Stimulated activated CD4-positive, alpha-beta T cell treated with anti-CD3 and anti-CD28 coated beads, Interleukin-1b, Interleukin-23, amount 100 ng/mL, for 4 hours (primary cell): Measurements from ENCODE around the gene JARID2.

Experiments used
- DNase-seq, 2 donors: peaks; one replicate each; pipeline ENCODE4 v3.0.0-alpha.2; 2020; ENCODE audit warnings: low read depth in 2 of 2

Gene JARID2

DNA sequence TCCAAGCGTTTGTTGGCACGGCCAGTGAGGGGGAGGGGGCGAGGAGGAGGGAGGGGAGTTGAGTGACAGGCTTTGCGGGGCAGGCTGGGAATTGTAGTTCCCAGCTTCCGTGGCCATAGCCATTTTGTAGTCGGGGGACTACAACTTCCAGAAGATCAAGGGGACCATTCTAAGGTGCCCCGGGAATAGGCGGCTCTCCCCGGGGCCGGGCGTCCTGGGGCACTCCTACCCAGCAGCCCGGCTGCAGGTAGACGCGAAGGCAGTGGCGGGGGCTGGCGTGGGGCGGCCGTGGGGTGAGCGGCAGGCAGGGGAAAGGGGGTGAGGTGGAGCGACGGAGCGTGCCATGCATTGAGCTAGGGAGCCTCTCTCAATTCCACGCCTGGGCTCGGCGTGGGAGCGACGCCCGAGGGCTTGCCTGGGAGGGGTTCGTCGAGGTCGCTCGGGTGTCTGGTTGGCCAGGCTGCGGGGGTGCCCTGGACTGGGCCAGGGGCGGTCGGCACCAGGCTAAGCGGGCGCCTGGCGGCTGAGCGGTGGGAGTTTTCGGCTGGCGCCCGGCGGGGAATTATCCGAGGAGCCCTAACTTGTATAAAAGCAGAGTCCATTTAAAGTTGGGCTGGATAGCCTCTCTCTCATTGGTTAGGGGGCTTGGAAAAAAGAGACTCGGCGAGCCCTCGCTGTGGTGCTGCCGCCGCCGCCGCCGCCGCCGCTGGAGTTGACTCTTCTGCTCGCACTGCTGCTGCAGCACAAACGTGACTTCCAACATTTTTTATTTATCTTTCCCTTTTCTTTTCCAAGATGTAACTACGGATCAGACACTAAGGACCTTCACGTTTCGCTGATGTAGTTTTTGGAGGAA, at the start of gene JARID2:
JARID2 (plus strand) TSS at position 709 of the 856 bp plus-strand sequence. CDS start 471 bp downstream, outside the sequence.
- peak; percentile 88 to 92 for DNase-seq

DNA sequence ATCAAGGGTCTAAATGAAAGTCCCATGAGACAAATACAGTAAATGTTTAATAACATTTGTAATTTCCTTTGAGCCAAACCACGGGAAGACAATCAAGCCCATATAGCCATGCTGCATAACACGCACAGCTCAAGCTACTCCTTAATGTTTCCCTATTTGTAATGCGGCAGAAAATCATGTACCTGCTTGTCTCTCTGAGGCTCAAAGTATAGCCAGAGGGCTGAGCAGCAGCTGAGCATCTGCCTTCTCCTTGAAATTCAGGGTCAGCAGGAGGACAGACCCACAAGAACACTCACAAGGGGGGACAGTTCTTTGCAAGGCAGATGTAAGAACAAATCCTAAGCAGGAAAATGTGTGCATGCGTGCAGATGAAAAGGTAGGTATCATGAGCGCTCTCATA, 45.8 kb upstream of the JARID2 start:
- DNase-seq = no peak

DNA sequence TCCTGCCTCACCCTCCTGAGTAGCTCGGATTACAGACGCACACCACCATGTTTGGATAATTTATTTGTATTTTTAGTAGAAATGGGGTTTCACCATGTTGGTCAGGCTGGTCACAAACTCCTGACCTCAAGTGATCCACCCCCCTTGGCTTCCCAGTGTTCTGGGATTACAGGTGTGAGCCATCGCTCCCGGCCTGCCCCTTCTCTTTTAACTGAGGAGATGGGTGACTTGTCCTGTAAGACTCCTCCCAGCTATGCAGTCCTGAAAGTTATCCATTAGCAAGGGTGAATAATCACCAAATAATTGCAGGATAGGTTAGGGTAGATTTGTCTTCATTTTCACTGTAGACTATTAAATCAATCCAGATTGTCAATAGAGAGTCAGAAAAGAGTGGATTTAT, 40.5 kb upstream of the JARID2 start:
- no peak for DNase-seq

DNA sequence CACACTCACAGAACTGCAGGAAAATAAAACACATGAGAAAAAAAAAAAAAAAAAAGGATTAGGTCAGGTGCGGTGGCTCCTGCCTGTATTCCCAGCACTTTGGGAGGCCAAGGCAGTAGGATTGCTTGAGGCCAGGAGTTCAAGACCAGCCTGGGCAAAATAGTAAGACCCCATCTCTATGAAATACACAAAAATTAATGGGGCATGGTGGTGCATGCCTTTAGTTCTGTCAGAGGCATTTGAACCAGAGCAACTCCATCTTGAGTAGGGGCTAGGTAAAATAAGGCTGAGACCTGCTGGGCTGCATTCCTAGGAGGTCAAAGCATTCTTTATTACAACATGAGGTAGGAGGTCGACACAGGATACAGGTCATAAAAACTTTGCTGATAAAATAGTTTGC, 39.0 kb upstream of the JARID2 start:
- no peak for DNase-seq

DNA sequence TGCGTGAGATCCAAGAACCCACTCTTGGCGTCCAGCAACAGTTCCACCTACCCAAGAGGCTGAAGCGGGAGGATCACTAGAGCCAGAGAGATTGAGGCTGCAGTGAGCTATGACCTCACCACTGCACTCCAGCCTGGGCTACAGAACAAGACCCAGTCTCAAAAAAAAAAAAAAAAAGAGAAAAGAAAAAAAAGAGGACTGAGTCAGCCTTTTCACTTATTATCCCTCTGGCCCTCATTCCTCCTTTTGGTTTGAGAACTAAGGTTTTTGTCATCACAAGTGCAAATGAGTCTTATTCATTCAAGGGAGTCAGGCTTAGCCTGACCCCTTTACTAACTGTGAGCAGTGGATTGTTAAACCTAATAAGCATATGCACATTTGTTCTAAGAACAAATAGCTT, 37.9 kb upstream of the JARID2 start:
- no peak for DNase-seq

DNA sequence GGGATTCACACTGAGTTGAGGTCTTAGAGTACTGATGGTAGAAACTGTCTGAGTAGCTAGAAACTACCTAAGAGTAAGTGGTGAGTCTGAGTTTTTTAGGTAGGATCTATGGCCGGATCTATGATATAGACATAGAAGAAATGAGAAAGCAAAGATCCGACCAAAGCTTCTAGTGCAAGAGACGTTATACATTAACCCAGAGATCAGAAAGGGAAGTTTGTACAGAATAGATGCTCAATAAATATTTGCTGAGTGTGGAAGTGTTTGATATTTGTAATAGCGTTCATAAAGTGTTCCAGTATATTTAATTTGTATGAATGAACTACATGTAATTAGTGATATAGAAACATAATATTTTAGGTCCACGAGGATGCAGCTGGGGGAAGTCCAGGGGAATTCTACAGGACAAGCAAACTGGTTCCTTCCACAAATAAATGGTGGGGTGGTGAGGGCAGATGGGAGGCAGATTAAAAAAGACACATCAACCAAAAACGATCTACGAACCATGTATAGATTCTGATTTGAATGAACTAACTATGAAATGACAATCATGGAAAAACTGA, 31.9 kb upstream of the JARID2 start:
- no peak for DNase-seq

GRCh38 chr6:15218401-15218800, 27.5 kb upstream of the JARID2 start:
- no peak for DNase-seq

DNA sequence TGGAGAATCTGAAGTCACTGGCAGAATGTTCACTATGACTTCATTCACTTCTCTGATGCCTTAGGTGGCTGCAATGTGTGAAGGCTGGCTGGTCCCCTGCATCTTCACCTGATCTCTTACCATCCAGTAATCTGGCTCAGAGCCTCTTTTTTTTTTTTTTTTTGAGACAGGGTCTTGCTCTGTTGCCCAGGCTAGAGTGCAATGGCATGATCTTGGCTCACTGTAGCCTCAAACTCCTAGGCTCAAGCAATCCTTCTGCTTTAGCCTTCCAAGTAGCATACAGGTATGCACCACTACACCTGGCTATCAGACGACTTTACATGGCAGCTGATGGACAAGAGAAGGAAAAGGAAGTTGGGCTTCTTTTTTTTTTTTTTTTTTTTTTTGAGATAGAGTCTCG, 25.8 kb upstream of the JARID2 start:
- DNase-seq = no peak

- DNase-seq = no peak
Measured at GRCh38 chr6:15227827-15228318, 18.0 kb upstream of the JARID2 start.

DNA sequence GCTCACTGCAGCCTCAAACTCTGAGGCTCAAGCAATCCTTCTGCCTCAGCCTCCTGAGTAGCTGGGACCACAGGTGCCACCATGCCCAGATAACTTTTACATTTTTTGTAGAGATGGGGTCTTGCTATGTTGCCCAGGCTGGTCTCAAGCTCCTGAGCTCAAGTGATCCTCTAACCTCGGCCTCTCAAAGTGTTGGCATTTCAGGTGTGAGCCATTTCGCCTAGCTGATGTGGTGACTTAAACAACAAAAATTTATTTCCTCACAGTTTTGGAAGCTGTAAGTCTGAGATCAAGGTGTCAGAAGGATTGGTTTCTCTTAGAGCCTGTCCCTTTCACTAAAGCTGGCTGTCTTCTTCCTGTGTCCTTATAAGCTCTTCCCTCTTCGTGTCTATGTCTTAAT, 15.0 kb upstream of the JARID2 start:
- no peak for DNase-seq

DNA sequence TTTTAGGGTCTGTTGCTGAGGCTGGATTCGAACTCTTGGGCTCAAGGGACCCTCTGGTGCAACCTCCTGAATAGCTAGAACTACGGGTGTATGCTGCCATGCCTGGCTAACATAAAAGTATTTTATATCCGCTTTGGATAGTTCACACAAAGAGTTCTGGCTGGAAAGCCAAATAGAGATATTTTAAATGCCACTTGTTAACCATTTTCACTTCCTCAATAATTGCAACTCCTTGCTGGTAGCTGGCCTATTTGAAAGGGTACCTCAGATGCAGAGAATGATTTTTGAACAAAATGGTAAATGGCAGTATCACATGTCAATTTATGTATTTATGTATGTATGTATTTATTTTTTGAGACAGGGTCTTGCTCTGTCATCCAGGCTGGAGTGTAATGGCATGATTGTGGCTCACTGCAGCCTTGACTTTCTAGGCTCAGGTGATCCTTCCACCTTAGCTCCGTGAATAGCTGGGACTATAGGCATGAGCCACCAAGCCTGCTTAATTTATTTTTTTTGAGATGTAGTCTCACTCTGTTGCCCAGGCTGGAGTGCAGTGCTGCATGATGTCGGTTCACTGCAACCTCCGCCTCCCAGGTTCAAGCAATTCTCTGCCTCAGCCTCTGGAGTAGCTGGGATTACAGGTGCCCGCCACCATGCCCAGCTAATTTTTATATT, 12.9 kb upstream of the JARID2 start:
- no peak for DNase-seq

- no peak for DNase-seq
Measured at GRCh38 chr6:15234068-15234758, 11.7 kb upstream of the JARID2 start.

- DNase-seq = no peak
Measured at GRCh38 chr6:15239616-15240364, 6.1 kb upstream of the JARID2 start.

DNA sequence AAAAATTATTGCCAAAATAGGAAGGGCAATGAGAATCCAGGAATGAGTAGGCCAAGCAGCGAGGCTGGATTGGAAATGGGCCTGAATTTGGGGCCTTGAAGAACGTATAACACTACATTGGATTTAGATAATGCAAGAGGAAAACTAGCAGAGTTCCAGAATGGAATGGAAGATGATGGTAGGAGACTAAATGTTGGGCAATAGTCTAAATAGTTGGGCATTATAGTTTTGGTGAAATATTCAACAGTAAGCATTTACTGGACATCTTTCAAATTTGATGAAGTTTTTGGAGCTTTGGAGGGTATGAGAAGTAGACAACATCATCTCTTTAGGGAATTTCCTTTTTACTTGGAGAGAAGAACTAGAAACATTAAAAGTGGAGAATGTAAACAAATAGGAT, 3.4 kb upstream of the JARID2 start:
- DNase-seq = no peak

DNA sequence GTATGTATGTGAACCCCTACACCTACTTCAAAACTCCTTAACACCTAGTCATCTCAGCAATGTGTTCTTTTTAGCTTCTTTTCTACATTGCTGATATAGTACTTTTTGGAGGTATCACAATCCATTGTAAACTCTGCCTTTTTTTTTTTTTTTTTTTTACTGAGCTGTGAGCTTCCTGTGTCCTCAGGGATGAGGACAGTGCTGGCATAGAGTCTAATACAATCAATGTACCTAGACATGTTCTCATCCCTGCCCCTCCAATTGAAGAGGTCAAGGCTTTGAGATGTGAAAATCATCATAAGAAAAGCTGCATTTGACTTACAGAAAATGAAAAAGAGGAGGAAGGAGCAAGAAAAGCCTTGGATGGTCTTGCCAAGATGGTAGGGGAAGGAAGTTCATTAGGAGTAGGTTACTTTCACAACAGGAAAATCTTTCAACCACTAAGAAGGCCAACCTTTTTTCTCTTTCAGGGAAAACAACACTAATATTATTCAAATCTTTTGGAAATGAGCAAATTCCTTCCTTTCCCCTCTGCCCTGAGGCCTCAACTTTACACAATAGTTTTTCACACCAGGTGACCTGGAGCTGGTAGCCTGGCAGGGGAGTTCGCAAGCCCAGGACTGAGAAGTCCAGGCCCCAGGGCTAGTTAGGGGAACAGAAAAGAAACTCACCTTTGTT, 2.8 kb upstream of the JARID2 start:
- DNase-seq = no peak

DNA sequence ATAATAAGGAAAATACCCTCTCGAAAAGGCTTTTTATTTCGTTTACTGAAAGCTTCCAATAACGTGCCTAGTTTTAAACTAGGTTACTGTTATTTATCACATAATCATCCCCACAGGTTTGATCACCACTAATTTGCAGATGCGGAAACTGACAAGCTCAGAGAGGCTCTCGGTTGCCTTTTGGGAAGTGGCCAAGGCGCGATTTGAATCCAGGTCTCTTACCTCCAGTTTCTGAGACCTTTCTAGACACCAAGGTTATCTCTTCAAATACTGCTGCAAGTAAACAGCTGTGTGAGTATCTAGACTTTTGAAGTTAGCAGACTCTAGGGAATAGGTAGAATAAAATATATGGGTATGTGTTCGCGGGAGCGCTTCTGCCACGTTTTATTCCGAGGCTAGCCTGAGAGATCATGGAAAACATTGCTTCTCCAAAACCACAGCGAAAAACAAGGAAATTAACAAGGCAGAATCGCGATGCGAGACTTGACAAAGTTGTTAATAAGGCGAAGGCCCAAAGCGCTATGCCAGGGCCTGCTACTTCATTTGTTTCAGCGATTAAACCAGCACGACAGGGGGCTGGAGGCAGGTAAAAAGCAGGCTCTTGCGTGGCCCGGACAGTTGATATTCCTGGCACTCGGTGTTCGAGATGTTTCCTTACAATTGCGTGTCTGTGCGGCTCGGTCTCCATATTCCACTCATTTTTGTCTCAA, 1.8 kb upstream of the JARID2 start:
- DNase-seq = no peak

GRCh38 chr6:15244620-15245360, 1.1 kb upstream of the JARID2 start:
- DNase-seq = no peak

DNA sequence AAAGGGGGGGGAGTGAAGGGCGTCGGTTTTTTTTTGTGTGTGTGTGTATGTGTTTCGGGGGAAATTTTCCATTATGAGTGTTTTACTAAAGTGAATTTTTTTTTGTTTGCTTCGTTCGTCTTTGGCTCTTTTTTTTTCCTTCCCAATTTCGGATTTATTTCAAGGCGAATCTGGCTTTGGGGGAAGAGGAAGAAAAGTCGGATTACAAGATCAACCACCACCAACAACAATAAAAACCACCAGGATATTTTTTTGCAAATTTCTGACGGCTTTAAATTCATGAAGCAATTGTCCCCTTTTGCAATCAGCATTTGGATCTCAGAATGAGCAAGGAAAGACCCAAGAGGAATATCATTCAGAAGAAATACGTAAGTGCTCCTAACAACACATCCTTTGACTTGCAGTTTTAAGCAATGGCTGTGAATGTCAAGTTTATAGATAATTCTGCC, 372 bp downstream of the JARID2 start:
- DNase-seq = no peak
